Measurements from ENCODE around the gene TMEM59L.

DNA sequence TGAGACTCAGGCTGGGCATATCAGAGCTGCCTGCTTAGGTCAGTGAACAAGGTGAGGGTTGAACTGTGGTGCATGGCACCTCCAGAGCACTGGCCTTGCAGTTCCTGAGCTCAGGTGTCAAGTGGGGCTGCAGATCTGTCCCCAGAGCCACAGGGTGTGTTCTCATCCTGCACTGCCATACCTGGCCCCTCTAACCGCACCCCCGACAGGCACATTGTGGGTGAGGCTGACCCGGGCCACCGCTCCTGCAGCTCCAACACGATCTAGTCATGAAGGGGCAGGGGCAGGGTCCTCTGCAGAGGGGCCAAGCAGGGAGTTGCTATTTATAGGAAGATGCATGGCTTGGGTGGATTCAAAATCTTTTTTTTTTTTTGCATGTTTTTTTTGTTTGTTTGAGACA lies 54.1 kb downstream of the TMEM59L start:
- no peak for TF ChIP-seq POLR2A (IDR thresholded peaks at IDR 0.05; ENCODE audit: low read depth, low read length)
- no peak for TF ChIP-seq POLR2AphosphoS5 (IDR thresholded peaks at IDR 0.05; ENCODE audit: low read depth, low read length)
- no peak for TF ChIP-seq SPI1 (IDR thresholded peaks at IDR 0.05; ENCODE audit: low read depth, low read length)

Measured in GM12891 (cell line).